Measurements from ENCODE around the gene HYPK. TPM values are rescaled to one million over a fixed set of nuclear protein-coding genes. Genes with fewer than 3 reads are reported as not detected.

The HYPK gene
- total and polyA plus RNA-seq, 4 donors: 7.1 to 24.6 (median 12.8) TPM

- Histone ChIP-seq H3K36me3 (ENCODE audit: control insufficient read depth in 4 of 4, insufficient read depth in 4 of 4, low read length in 4 of 4) (peaks cover 24 to 49% (median 39%) of the 10 kb centered on the region in 4 donors), H3K9ac (ENCODE audit: insufficient read depth in 1 of 2, low read length in 2 of 2) (no peak overlapping the region), H3K4me1 (ENCODE audit: control insufficient read depth in 5 of 5, insufficient read depth in 5 of 5, low read length in 5 of 5) (no peaks in the 10 kb centered on the region), H3K4me3 (no peak overlapping the region), H3K9me3 (ENCODE audit: control insufficient read depth in 4 of 4, insufficient read depth in 3 of 4, low read length in 3 of 4) (no peaks in the 10 kb centered on the region), H3K27me3 (ENCODE audit: control insufficient read depth in 3 of 3, insufficient read depth in 3 of 3, low read length in 2 of 3) (no peaks in the 10 kb centered on the region), H3K27ac (ENCODE audit: low read depth in 1 of 2, low read length in 1 of 2) (no peak overlapping the region)
- no peak for DNase-seq
- ATAC-seq (ENCODE audit: insufficient read depth, low FRiP score): no peak
- WGBS, 2 donors: 82 to 87% methylated on average over 2 of the region's 2 CpGs
- TF ChIP-seq CTCF (IDR thresholded peaks at IDR 0.05; ENCODE audit: control extremely low read depth, extremely low read depth): no peak
Measured at GRCh38 chr15:43763819-43764446, 36.5 kb upstream of the HYPK start.

DNA sequence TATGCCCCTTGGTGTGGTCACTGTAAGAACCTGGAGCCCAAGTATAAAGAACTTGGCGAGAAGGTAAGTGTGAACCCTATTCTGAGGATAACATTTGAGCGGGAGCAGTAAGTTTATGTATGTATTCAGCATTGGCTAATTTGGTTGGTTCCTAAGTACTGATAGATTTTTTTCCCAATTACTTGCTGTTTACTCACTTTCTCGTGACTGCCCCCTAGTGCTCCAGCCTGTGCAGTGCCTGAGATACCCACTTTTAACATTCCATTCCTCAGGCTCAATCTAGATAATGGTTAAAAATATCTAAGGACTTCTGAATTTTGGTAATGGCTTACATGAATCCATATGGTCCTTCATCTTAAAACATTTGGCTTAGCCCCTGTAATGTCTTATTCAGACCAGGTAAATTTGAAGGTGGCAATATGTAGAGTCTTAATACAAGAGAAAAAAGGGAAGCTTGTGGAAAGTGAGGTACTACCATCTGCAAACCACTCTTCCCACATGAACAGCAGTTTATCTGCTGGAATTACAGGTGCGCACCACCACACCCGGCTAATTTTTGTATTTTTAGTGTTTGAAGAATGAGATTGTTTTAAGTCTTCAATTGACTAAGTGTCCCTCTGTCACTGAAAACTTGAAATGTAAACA, 30.7 kb upstream of the HYPK start:
- Histone ChIP-seq H3K9ac (ENCODE audit: insufficient read depth in 1 of 2, low read length in 2 of 2) (no peak overlapping the region), H3K9me3 (ENCODE audit: control insufficient read depth in 4 of 4, insufficient read depth in 3 of 4, low read length in 3 of 4) (no peaks in the 10 kb centered on the region), H3K4me3 (no peak overlapping the region), H3K27ac (ENCODE audit: low read depth in 1 of 2, low read length in 1 of 2) (no peak overlapping the region), H3K27me3 (ENCODE audit: control insufficient read depth in 3 of 3, insufficient read depth in 3 of 3, low read length in 2 of 3) (no peaks in the 10 kb centered on the region), H3K4me1 (ENCODE audit: control insufficient read depth in 5 of 5, insufficient read depth in 5 of 5, low read length in 5 of 5) (no peaks in the 10 kb centered on the region), H3K36me3 (ENCODE audit: control insufficient read depth in 4 of 4, insufficient read depth in 4 of 4, low read length in 4 of 4) (peaks cover 22 to 67% (median 55%) of the 10 kb centered on the region in 4 donors)
- TF ChIP-seq CTCF (IDR thresholded peaks at IDR 0.05; ENCODE audit: control extremely low read depth, extremely low read depth): peak; percentile 45
- 69 to 73% methylated on average over 5 of the region's 5 CpGs for WGBS, 2 donors
- ATAC-seq (ENCODE audit: insufficient read depth, low FRiP score) (no peak), DNase-seq (peak; percentile 56 to 65 (median 56))

GRCh38 chr15:43771816-43772215, 28.6 kb upstream of the HYPK start:
- no peak for ATAC-seq (ENCODE audit: insufficient read depth, low FRiP score)
- DNase-seq: no peak

More at GRCh38 chr15:43771816-43772215, 28.6 kb upstream of the HYPK start:
- Histone ChIP-seq H3K27me3 (ENCODE audit: control insufficient read depth in 3 of 3, insufficient read depth in 3 of 3, low read length in 2 of 3) (no peaks in the 10 kb centered on the region), H3K27ac (ENCODE audit: low read depth in 1 of 2, low read length in 1 of 2) (peak overlapping the region in 1 of 2 donors; percentile 44), H3K4me1 (ENCODE audit: control insufficient read depth in 5 of 5, insufficient read depth in 5 of 5, low read length in 5 of 5) (peaks cover 0 to 7% (median 4%) of the 10 kb centered on the region in 5 donors), H3K9me3 (ENCODE audit: control insufficient read depth in 4 of 4, insufficient read depth in 3 of 4, low read length in 3 of 4) (no peaks in the 10 kb centered on the region), H3K4me3 (no peak overlapping the region), H3K36me3 (ENCODE audit: control insufficient read depth in 4 of 4, insufficient read depth in 4 of 4, low read length in 4 of 4) (peaks cover 17 to 51% (median 41%) of the 10 kb centered on the region in 4 donors), H3K9ac (ENCODE audit: insufficient read depth in 1 of 2, low read length in 2 of 2) (no peak overlapping the region)
- 45 to 72% methylated on average over 2 of the region's 2 CpGs for WGBS, 2 donors
- TF ChIP-seq CTCF (IDR thresholded peaks at IDR 0.05; ENCODE audit: control extremely low read depth, extremely low read depth): no peak
